CD14-positive monocyte (primary cell): ENCODE results near the gene SLC66A3. TPM values are rescaled to one million over a fixed set of nuclear protein-coding genes. Genes with fewer than 3 reads are reported as not detected.
A peak's percentile ranks its signal among the peaks of the same experiment; 100 is the strongest.

ENCODE experiments used
- DNase-seq, 3 donors: peaks; one replicate each; pipeline ENCODE4 v3.0.0-alpha.2; 2011 to 2022
- H2AFZ ChIP-seq: 2 replicates; pipeline ENCODE4 v1.6.0; 2012; ENCODE audit warnings: mild to moderate bottlenecking, low read depth, low read length, inconsistent platforms; ENCODE audit not compliant: insufficient read depth, poor library complexity, severe bottlenecking
- H3K27ac ChIP-seq, 2 donors: 1 replicate in 1 of 2; 2 replicates in 1 of 2; pipeline ENCODE4 v1.5.1; 2012 to 2013; ENCODE audit warnings: low read length in 2 of 2, control low read depth in 1 of 2, inconsistent platforms in 1 of 2, low read depth in 1 of 2, mild to moderate bottlenecking in 1 of 2
- H3K27me3 ChIP-seq, 2 donors: one replicate each; pipeline versions ENCODE4 v1.6.0 to v1.6.1; 2011 to 2013; ENCODE audit warnings: low read length in 2 of 2; ENCODE audit not compliant: control insufficient read depth in 2 of 2, insufficient read depth in 2 of 2
- H3K36me3 ChIP-seq, 2 donors: replicated peaks in 1 of 2; 1 replicate in 1 of 2; 2 replicates in 1 of 2; pipeline versions ENCODE4 v1.5.1 to v1.6.1; 2012 to 2013; ENCODE audit warnings: low read length in 2 of 2, control low read depth in 1 of 2, inconsistent platforms in 1 of 2, mild to moderate bottlenecking in 1 of 2; ENCODE audit not compliant: insufficient read depth in 2 of 2, control insufficient read depth in 1 of 2
- H3K4me1 ChIP-seq, 2 donors: 1 replicate in 1 of 2; 2 replicates in 1 of 2; pipeline versions ENCODE4 v1.5.1 to v1.6.1; 2012 to 2013; ENCODE audit warnings: low read length in 2 of 2, control low read depth in 1 of 2, inconsistent platforms in 1 of 2, mild to moderate bottlenecking in 1 of 2, moderate library complexity in 1 of 2; ENCODE audit not compliant: insufficient read depth in 2 of 2, control insufficient read depth in 1 of 2
- H3K4me2 ChIP-seq: replicated peaks from 2 replicates; pipeline ENCODE3; 2012; ENCODE audit warnings: low read length, moderate library complexity, mild to moderate bottlenecking; ENCODE audit not compliant: poor library complexity, severe bottlenecking; ENCODE audit errors: extremely low read depth
- H3K4me3 ChIP-seq, 3 experiments: fragments of 200-600 bp in 1 of 3; sonication (generic) in 1 of 3; replicated peaks in 1 of 3; 1 replicate in 2 of 3; 2 replicates in 1 of 3; pipeline ENCODE4 v1.5.1; 2011 to 2013; ENCODE audit warnings: low read length in 3 of 3, mild to moderate bottlenecking in 3 of 3, control low read depth in 2 of 3, low read depth in 2 of 3, inconsistent platforms in 1 of 3, moderate library complexity in 1 of 3
- H3K79me2 ChIP-seq: 2 replicates; pipeline ENCODE4 v1.6.0; 2012; ENCODE audit warnings: mild to moderate bottlenecking, control low read depth, inconsistent platforms, low read length, moderate library complexity; ENCODE audit not compliant: insufficient read depth
- H3K9ac ChIP-seq: 2 replicates; pipeline ENCODE4 v1.6.0; 2017; ENCODE audit warnings: low read length, mild to moderate bottlenecking; ENCODE audit not compliant: insufficient read depth, poor library complexity, severe bottlenecking
- H3K9me3 ChIP-seq, 2 donors: replicated peaks in 1 of 2; 1 replicate in 1 of 2; 2 replicates in 1 of 2; pipeline versions ENCODE4 v1.5.1 to v1.6.1; 2012 to 2013; ENCODE audit warnings: low read length in 2 of 2, control low read depth in 1 of 2; ENCODE audit not compliant: control insufficient read depth in 1 of 2, insufficient read depth in 1 of 2
- H4K20me1 ChIP-seq: 2 replicates; pipeline ENCODE4 v1.6.0; 2012; ENCODE audit warnings: mild to moderate bottlenecking, low read length, control low read depth, moderate library complexity; ENCODE audit not compliant: insufficient read depth
- H3K27ac Mint-ChIP-seq, 7 donors: one replicate each; pipeline ENCODE4 v1.8.0; 2020; ENCODE audit warnings: mild to moderate bottlenecking in 7 of 7, mixed read lengths in 7 of 7, moderate library complexity in 6 of 7, inconsistent platforms in 2 of 7
- H3K27me3 Mint-ChIP-seq, 3 donors: one replicate each; pipeline ENCODE4 v1.8.0; 2021 to 2022; ENCODE audit warnings: low read depth in 3 of 3, mild to moderate bottlenecking in 3 of 3, mixed read lengths in 3 of 3, moderate library complexity in 3 of 3, inconsistent platforms in 1 of 3
- H3K36me3 Mint-ChIP-seq, 2 donors: one replicate each; pipeline ENCODE4 v1.8.0; 2020; ENCODE audit warnings: mixed read lengths in 2 of 2, inconsistent platforms in 1 of 2, mild to moderate bottlenecking in 1 of 2
- H3K4me1 Mint-ChIP-seq: one replicate; pipeline ENCODE4 v1.8.0; 2020; ENCODE audit warnings: mild to moderate bottlenecking, mixed read lengths
- H3K4me3 Mint-ChIP-seq, 2 donors: one replicate each; pipeline ENCODE4 v1.8.0; 2020; ENCODE audit warnings: mild to moderate bottlenecking in 2 of 2, mixed read lengths in 2 of 2, moderate library complexity in 1 of 2
- H3K9me3 Mint-ChIP-seq, 7 donors: one replicate each; pipeline ENCODE4 v1.8.0; 2020 to 2022; ENCODE audit warnings: mixed read lengths in 7 of 7, mild to moderate bottlenecking in 6 of 7, moderate library complexity in 6 of 7, inconsistent platforms in 2 of 7
- CTCF ChIP-seq: fragments of 200-600 bp; IDR thresholded peaks from one replicate; pipeline ENCODE4 v1.8.0; 2022; ENCODE audit warnings: antibody characterized with exemption, mild to moderate bottlenecking
- WGBS: methylation state at CpG from one replicate; pipeline ENCODE4 v1.1.5; 2013; ENCODE audit warnings: missing lambda C conversion rate; ENCODE audit not compliant: insufficient coverage; 5-methylcytosine and 5-hydroxymethylcytosine counted together
- intact Hi-C, 2 donors: fragments of 100-400 bp; cut with micrococcal nuclease; formaldehyde crosslinking; loops; one replicate each; pipeline versions ENCODE4 v1.15.0 to v1.15.1; 2023
- polyA plus RNA-seq, 3 donors: library from polyadenylated mRNA; depleted of rRNA in 1 of 3; unstranded in 2 of 3; stranded (reverse) in 1 of 3; fragments of 300-500 nt in 2 of 3; fragments of >200 nt in 1 of 3; fragmentation: Illumina TruSeq in 2 of 3; gene quantifications; 1 replicate in 2 of 3; 2 replicates in 1 of 3; pipeline ENCODE4 v1.2.3, GENCODE V29; 2012 to 2021

Gene SLC66A3
- polyA plus RNA-seq, 3 donors, result 51.8 to 188 (median 169) TPM

DNA sequence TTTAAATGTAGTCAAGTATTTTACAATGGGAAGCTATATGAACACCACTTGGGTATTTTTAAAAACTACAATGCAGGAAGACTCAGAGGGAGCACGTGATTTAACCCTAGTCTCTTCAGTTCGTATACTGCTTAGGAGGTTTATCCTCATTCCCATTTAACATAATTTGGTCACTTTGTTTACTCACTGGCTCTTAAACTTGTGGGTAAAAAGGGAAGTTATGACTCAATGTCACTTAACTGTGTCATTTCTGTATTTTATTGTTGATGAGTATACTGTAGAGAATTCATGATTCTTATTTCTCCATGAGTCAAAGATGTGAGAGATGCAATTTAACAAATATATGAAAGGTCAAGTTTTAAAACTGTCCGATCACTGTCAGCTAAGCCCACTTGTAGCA is 48.2 kb downstream of the SLC66A3 start:
- Histone ChIP-seq H2AFZ (no peak overlapping the region), H3K9ac (no peak overlapping the region), H3K4me2 (peak overlapping the region; percentile 40), H3K27me3 (no peaks in the 10 kb centered on the region), H3K36me3 (peaks cover 36 to 49% of the 10 kb centered on the region in 2 donors), H3K79me2 (no peaks in the 10 kb centered on the region), H3K4me3 (peak overlapping the region in 1 of 3 experiments; percentile 42), H3K27ac (peak overlapping the region in 1 of 2 donors; percentile 77), H3K9me3 (no peaks in the 10 kb centered on the region), H3K4me1 (peaks cover 24 to 25% of the 10 kb centered on the region in 2 donors), H4K20me1 (no peaks in the 10 kb centered on the region)
- peaks cover 28% of the 10 kb centered on the region for H3K4me1 Mint-ChIP-seq
- H3K9me3 Mint-ChIP-seq, result peaks cover 0 to 2% (median 0%) of the 10 kb centered on the region in 7 donors
- peak overlapping the region in 1 of 2 donors; percentile 19 for H3K4me3 Mint-ChIP-seq
- intact Hi-C loops, result loop anchor here in 1 of 2 donors (10.0 kb wide), 1 partner anchor 49 kb away; the partner anchor contains the start of gene SLC66A3
- peak overlapping the region; percentile 81 to 94 (median 90) for H3K27ac Mint-ChIP-seq
- peaks cover 36 to 44% of the 10 kb centered on the region in 2 donors for H3K36me3 Mint-ChIP-seq
- no peak for TF ChIP-seq CTCF
- no CpG with 5 or more reads among the region's 3 CpGs for WGBS
- H3K27me3 Mint-ChIP-seq, result no peaks in the 10 kb centered on the region
- peak; percentile 75 to 90 (median 90) for DNase-seq

DNA sequence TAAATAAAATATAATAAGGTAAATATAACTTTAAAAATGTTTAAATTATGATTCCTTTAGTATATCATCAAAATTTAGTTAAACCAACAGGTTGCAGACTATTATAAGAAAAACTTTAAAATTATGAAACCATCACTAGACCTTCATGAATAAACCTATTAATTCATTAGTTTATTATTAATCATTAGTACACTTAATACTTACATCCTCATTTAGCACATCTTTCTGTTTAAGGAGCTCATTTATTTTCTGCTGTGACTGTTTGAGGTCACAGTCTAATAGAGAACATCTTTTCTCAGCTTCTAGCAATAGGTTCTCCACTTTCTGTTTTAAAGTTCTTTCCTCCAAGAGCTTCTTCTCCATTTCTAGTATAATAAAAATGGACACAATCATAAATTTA is 52.8 kb downstream of the SLC66A3 start:
- DNase-seq, result no peak
- Mint-ChIP-seq H3K4me1 (peaks cover 25% of the 10 kb centered on the region), H3K36me3 (peaks cover 37 to 49% of the 10 kb centered on the region in 2 donors), H3K9me3 (peaks cover 0 to 2% (median 0%) of the 10 kb centered on the region in 7 donors), H3K4me3 (no peak overlapping the region), H3K27me3 (no peaks in the 10 kb centered on the region), H3K27ac (no peak overlapping the region)
- Histone ChIP-seq H3K4me1 (peaks cover 20 to 21% of the 10 kb centered on the region in 2 donors), H4K20me1 (no peaks in the 10 kb centered on the region), H3K4me3 (no peak overlapping the region), H3K27me3 (no peaks in the 10 kb centered on the region), H3K4me2 (no peak overlapping the region), H3K27ac (no peak overlapping the region), H3K79me2 (no peaks in the 10 kb centered on the region), H3K36me3 (peaks cover 35 to 56% of the 10 kb centered on the region in 2 donors), H3K9me3 (no peaks in the 10 kb centered on the region), H2AFZ (no peak overlapping the region), H3K9ac (no peak overlapping the region)
- intact Hi-C loops, result loop anchor here in 1 of 2 donors (10.0 kb wide), 1 partner anchor 53 kb away; the partner anchor contains the start of gene SLC66A3
- TF ChIP-seq CTCF, result no peak
